Measurements from ENCODE around the gene INTS7. TPM values are rescaled to one million over a fixed set of nuclear protein-coding genes. Genes with fewer than 3 reads are reported as not detected.

Gene INTS7, protein sequence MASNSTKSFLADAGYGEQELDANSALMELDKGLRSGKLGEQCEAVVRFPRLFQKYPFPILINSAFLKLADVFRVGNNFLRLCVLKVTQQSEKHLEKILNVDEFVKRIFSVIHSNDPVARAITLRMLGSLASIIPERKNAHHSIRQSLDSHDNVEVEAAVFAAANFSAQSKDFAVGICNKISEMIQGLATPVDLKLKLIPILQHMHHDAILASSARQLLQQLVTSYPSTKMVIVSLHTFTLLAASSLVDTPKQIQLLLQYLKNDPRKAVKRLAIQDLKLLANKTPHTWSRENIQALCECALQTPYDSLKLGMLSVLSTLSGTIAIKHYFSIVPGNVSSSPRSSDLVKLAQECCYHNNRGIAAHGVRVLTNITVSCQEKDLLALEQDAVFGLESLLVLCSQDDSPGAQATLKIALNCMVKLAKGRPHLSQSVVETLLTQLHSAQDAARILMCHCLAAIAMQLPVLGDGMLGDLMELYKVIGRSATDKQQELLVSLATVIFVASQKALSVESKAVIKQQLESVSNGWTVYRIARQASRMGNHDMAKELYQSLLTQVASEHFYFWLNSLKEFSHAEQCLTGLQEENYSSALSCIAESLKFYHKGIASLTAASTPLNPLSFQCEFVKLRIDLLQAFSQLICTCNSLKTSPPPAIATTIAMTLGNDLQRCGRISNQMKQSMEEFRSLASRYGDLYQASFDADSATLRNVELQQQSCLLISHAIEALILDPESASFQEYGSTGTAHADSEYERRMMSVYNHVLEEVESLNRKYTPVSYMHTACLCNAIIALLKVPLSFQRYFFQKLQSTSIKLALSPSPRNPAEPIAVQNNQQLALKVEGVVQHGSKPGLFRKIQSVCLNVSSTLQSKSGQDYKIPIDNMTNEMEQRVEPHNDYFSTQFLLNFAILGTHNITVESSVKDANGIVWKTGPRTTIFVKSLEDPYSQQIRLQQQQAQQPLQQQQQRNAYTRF
- total RNA-seq (2014; rRNA removed; shearing (Covaris generic)) = 16.1 and 16.4 TPM in 2 replicates

- peak; percentile 99 for DNase-seq (ENCODE audit: low spot score)
Measured at GRCh38 chr1:212035123-212035834, at the start of gene INTS7, which contains the start of gene DTL. INTS7 (minus strand) TSS chr1:212035557; CDS start chr1:212035437, 120 bp downstream. DTL (plus strand) TSS chr1:212035748; CDS start chr1:212035891, 143 bp downstream.

GRCh38 chr1:212082765-212083406 lies 47.5 kb upstream of the INTS7 start:
- no peak for DNase-seq (ENCODE audit: low spot score)

DNA sequence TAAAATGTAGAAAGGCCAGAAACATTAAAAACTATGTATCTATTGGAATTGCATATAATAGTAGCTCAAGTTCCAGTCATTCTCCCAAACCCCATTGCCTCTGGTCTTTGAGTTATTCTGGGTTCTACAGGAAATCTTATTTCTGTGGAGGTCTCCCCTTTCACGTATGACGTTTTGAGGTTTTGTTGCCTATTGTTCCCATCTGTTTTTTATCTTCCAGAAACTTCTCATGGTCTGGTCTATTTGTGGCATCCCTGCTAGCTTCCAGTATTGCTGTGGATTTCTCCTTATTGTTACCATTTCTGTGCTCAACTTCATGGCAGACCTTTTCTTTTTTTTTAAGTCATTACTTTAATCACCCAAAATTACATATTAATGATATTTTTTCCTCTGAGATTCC lies 43.5 kb upstream of the INTS7 start:
- DNase-seq (ENCODE audit: low spot score) = no peak

DNA sequence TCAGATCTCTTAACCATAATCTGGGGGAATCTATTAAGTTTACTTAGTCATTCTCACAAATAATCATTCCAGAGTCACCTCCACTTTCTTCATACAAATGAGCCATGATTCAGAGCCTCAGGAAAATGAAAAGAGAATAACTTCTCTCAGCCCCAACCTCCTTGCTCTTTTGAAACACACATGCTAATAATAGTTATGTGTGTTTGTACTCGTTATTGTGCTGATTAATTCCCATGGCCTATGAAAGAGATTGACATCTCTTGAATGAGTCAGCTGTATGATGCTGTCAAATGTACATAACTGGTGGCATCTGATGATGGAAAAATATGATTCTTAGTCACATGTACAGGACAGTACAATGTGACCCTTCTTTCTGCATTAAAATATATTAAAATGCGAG lies 41.7 kb upstream of the INTS7 start:
- DNase-seq (ENCODE audit: low spot score) = no peak

GRCh38 chr1:212074856-212075255 lies 39.5 kb upstream of the INTS7 start:
- no peak for DNase-seq (ENCODE audit: low spot score)

- DNase-seq (ENCODE audit: low spot score) = no peak
Measured at GRCh38 chr1:212074313-212074712, 39.0 kb upstream of the INTS7 start.

GRCh38 chr1:212073490-212073889 lies 38.1 kb upstream of the INTS7 start:
- no peak for DNase-seq (ENCODE audit: low spot score)

DNA sequence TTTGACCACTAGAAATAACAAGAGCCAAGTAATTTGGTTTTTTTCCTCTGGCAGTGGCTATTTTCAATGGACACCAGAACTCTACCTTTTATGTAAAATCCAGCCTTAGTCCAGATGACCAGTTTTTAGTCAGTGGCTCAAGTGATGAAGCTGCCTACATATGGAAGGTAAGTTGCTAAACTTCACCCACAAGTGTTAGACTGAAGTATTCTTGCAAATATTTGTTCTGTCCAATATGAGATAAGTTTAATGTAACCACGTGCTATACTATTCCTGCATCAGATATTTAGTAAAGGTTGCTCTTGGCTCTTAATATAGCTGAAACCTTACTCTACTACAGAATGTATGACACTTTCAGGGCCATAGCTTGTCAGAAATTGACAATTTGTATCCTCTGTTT lies 36.7 kb upstream of the INTS7 start:
- DNase-seq (ENCODE audit: low spot score) = no peak

DNA sequence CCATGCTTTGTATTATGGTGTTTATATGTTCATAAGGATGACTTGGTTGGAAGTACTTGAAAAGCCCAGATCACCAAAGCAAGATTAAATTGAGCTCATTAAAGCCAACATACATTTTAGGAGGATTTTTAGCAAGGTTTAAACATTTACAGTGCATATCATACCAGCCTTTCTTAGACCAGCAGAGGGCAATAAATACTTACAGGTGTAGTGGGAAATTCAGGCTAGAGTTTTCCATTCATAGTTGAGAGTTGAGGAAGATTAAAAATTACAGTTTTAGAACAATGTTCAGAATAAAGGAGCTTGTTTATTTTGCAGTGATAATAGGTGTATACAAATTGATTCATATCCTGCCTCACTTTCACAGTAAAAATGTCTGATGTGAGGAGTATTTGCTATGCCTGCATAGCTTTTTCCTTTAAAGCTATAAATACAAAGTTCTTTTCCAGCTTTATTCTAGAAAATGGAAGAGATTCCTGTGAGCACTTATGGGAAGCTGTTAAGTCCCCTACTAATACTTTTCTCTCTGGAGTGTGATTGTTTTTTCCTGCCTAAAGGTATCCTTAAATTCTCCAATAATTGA lies 35.5 kb upstream of the INTS7 start:
- peak; percentile 52 for DNase-seq (ENCODE audit: low spot score)

GRCh38 chr1:212067787-212068186 lies 32.4 kb upstream of the INTS7 start:
- no peak for DNase-seq (ENCODE audit: low spot score)

GRCh38 chr1:212062832-212063438 lies 27.6 kb upstream of the INTS7 start:
- peak; percentile 55 for DNase-seq (ENCODE audit: low spot score)

DNA sequence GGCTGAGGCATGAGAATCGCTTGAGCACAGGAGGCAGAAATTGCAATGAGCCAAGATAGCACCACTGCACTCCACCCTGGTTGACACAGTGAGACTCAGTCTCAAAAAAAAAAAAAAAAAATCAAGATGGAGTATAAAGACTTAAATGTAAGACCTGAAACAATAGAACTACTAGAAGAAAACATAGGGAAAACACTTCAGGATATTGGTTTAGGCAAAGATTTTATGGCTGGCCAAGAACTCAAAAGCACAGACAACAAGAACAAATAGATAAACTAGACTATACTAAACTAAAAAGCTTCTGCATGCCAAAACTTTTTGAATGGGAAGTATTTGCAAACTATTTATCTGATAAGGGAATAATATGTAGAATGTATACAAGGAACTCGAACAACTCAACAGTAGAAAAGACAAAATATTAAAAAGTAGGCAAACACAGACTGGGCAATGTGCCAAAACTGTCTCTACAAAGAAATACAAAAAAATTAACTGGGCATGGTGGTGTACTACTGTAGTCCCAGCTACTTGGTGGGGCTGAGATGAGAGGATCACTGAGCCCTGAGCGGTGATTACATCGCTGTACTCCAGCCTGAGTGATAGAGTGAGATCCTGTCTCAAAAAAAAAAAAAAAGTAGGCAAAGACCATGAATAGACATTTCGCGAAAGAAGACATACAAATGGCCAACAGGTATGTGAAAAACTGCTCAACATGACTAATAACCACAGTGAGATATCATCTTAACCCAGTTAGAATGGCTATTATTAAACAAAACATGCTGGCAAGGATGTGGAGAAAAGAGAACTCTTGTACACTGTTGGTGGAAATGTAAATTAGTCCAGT lies 25.5 kb upstream of the INTS7 start:
- DNase-seq (ENCODE audit: low spot score) = peak; percentile 42

DNA sequence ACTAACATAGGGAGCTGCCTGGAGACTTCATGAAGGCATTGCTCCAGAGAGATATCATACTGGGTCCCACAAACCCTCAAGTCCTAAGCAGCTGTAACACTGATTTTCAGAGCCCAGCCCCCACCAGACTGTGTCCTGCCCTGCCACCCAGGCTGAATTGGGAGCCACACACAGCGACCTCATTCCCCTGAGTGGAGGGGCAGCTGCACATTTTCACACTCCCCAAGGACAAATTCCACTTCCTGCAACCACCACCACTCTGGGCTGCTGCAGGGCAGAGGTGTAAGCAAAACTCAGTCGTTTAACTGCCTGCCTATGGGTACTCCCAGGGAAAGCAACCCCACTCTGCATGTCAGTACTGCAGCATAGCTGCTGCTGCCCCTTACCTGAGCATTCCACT lies 20.0 kb upstream of the INTS7 start:
- no peak for DNase-seq (ENCODE audit: low spot score)

DNA sequence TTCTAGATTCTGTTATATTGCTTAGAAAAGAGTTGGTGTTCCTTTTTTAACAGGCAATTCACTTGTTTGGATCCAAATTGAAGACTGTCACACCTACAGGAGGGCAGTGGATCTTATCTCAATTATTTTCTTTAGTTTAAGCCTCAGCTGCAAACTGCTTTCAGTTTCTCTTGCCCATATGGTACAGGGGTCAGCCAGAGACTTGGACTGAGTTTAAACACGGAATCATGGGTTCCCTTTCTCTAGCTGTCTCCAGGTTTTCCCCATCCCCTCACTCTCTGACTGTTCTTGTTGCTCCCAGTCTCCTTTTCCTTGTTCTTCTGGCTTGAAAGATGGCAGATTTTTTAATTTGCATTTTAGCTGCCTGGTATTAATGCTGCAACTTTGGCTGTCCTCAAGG lies 18.6 kb upstream of the INTS7 start:
- DNase-seq (ENCODE audit: low spot score) = no peak

DNA sequence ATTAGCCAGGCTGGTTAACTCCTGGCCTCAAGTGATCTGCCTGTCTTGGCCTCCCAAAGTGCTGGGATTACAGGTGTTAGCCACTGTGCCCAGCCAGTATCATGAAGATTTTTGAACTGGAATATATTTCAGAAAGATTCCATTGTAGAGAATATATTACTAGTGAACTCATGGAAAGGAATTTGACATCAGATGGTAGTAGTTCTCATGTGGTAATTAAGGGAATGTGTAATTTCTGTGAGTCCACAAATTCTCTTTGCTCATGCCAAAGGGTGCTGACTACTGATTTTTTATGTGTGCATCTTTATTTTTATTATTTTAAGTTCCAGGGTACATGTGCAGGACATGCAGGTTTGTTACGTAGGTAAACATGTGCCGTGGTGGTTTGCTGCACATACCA lies 10.6 kb upstream of the INTS7 start:
- DNase-seq (ENCODE audit: low spot score) = no peak

DNA sequence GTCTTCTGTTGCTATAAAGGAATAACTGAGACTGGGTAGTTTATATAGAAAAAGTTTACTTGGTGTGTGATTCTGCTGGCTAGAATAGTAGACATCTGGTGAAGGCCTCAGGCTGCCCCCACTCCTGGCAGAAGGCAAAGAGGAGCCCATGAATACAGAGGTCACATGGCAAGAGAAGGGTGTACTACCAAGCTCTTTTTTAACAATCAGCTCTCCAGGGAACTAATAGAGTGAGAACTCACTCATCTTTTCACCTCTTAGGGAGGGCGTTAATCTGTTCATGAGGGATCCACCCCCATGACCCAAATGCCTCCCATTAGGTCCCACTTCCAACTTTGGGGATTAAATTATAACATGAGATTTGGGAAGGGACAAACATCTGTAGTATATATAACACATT lies 9.5 kb upstream of the INTS7 start:
- no peak for DNase-seq (ENCODE audit: low spot score)

- no peak for DNase-seq (ENCODE audit: low spot score)
Measured at GRCh38 chr1:212042436-212042835, 7.1 kb upstream of the INTS7 start.

- DNase-seq (ENCODE audit: low spot score) = peak; percentile 24
Measured at GRCh38 chr1:212040629-212041412, 5.5 kb upstream of the INTS7 start.

GRCh38 chr1:212039622-212040021 lies 4.3 kb upstream of the INTS7 start:
- DNase-seq (ENCODE audit: low spot score) = no peak
